K562 (cell line): Measurements from ENCODE around the gene MITF. TPM values are rescaled to one million over a fixed set of nuclear protein-coding genes. Genes with fewer than 3 reads are reported as not detected.

Experiments used
- SAFB ChIP-seq: fragments of 200-400 bp; formaldehyde crosslinking; IDR thresholded peaks from 2 replicates; pipeline ENCODE4 v1.6.1; 2017; ENCODE audit warnings: low read depth, low read length, borderline replicate concordance
- TRIM28 ChIP-seq: fragments of 450-650 bp; IDR thresholded peaks from 2 replicates; pipeline ENCODE4 v1.6.1; 2017
- ZNF740 ChIP-seq, 3 experiments: fragments of 200-800 bp in 1 of 3; sonication (Bioruptor generic) in 1 of 3; sonication (generic) in 1 of 3; formaldehyde crosslinking in 1 of 3; IDR thresholded peaks; 2 replicates each; pipeline versions ENCODE4 v1.6.1 to v1.8.0; 2016 to 2022; ENCODE audit warnings: mild to moderate bottlenecking in 2 of 3, missing compliant biosample characterization in 2 of 3, missing genetic modification characterization in 2 of 3, missing genetic modification reagents in 1 of 3
- polyA plus RNA-seq, 8 experiments: library from polyadenylated mRNA; depleted of rRNA in 4 of 8; stranded (reverse) in 5 of 8; unstranded in 3 of 8; fragments of >200 nt; fragmentation: Nextera tagmentation in 2 of 8; fragmentation: Illumina TruSeq in 1 of 8; extraction: Ambion mirVana in 2 of 8; extraction: Trizol in 1 of 8; gene quantifications; 2 replicates each; pipeline versions ENCODE4 v1.2.1 to v1.2.3, GENCODE V29; 2011 to 2014; ENCODE audit warnings: inconsistent platforms in 1 of 8, missing spikeins in 1 of 8
- total RNA-seq, 7 experiments: library from RNA; depleted of rRNA in 6 of 7; stranded (reverse); fragments of >200 nt in 6 of 7; fragmentation: Illumina TruSeq in 2 of 7; extraction: Trizol in 2 of 7; gene quantifications; 2 replicates each; pipeline versions ENCODE4 v1.2.1 to v1.2.3, GENCODE V29; 2011 to 2021; ENCODE audit warnings: low replicate concordance in 1 of 7
- TF ChIP-seq, protein P1 (sequence below), 2 experiments: fragments of 450-650 bp; IDR thresholded peaks; 2 replicates each; pipeline ENCODE4 v1.6.1; 2016; ENCODE audit warnings: mild to moderate bottlenecking in 2 of 2, borderline replicate concordance in 1 of 2, low read depth in 1 of 2, moderate library complexity in 1 of 2
- TF ChIP-seq, protein P2 (sequence below): fragments of 200-400 bp; formaldehyde crosslinking; IDR thresholded peaks from 2 replicates; pipeline ENCODE4 v1.6.1; 2017; ENCODE audit warnings: mild to moderate bottlenecking, low read depth, low read length, moderate library complexity

MITF gene
- total and polyA plus RNA-seq, 9 of the 15 experiments (the other 6 are each of a cell fraction or from before 2014, with no cell fraction given), result 5.6 to 14.9 (median 11.1) TPM

DNA sequence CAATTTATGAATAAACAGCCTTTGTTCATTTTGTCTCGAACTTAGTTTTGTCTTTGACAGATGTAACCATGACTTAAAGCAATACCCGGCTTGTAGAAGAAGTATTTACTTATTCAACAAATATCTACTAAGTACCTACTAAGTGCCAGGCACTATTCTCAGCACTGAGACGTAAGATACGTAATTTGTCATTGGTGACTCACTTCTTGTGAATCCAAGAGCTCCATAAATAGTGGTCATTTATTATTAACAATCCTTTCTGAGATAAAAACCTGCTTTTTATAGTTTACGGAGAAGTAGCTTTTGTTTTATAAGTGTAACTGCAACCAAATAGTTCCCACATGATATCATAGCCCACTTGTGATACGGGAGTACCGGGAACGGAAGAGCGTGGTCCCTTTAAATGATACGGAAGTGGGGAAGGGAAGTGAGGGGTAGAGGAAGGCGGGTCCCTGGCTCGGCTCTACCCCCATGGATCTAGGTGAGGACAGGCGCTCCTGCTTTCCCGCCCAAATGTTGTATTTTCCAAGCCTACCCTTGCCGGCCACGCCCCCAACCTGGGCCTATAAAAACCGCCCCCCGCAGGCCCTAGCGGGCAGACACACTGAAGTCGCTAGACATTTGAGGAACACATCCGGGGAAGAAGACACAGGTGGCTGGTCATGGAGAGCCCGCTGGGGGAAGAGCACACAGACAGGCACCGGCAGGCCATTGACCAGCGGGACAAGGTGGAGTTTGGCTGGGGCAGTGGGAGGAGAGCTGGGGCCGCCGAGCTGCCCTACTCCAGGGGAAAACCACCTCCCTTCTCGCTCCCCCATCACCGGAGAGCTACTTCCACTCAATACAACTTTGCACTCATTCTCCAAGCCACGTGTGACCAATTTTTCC lies 260.1 kb downstream of the MITF start, which contains the start of gene SAMMSON (continued):
- no peak for TF ChIP-seq ZNF740 (CRISPR knock-in tag; IDR thresholded peaks at IDR 0.05)
- TF ChIP-seq ZNF740 (tag; IDR thresholded peaks at IDR 0.05), result no peak
- TF ChIP-seq SAFB, result no peak
- no peak for TF ChIP-seq TRIM28
- TF ChIP-seq, protein P1, sequence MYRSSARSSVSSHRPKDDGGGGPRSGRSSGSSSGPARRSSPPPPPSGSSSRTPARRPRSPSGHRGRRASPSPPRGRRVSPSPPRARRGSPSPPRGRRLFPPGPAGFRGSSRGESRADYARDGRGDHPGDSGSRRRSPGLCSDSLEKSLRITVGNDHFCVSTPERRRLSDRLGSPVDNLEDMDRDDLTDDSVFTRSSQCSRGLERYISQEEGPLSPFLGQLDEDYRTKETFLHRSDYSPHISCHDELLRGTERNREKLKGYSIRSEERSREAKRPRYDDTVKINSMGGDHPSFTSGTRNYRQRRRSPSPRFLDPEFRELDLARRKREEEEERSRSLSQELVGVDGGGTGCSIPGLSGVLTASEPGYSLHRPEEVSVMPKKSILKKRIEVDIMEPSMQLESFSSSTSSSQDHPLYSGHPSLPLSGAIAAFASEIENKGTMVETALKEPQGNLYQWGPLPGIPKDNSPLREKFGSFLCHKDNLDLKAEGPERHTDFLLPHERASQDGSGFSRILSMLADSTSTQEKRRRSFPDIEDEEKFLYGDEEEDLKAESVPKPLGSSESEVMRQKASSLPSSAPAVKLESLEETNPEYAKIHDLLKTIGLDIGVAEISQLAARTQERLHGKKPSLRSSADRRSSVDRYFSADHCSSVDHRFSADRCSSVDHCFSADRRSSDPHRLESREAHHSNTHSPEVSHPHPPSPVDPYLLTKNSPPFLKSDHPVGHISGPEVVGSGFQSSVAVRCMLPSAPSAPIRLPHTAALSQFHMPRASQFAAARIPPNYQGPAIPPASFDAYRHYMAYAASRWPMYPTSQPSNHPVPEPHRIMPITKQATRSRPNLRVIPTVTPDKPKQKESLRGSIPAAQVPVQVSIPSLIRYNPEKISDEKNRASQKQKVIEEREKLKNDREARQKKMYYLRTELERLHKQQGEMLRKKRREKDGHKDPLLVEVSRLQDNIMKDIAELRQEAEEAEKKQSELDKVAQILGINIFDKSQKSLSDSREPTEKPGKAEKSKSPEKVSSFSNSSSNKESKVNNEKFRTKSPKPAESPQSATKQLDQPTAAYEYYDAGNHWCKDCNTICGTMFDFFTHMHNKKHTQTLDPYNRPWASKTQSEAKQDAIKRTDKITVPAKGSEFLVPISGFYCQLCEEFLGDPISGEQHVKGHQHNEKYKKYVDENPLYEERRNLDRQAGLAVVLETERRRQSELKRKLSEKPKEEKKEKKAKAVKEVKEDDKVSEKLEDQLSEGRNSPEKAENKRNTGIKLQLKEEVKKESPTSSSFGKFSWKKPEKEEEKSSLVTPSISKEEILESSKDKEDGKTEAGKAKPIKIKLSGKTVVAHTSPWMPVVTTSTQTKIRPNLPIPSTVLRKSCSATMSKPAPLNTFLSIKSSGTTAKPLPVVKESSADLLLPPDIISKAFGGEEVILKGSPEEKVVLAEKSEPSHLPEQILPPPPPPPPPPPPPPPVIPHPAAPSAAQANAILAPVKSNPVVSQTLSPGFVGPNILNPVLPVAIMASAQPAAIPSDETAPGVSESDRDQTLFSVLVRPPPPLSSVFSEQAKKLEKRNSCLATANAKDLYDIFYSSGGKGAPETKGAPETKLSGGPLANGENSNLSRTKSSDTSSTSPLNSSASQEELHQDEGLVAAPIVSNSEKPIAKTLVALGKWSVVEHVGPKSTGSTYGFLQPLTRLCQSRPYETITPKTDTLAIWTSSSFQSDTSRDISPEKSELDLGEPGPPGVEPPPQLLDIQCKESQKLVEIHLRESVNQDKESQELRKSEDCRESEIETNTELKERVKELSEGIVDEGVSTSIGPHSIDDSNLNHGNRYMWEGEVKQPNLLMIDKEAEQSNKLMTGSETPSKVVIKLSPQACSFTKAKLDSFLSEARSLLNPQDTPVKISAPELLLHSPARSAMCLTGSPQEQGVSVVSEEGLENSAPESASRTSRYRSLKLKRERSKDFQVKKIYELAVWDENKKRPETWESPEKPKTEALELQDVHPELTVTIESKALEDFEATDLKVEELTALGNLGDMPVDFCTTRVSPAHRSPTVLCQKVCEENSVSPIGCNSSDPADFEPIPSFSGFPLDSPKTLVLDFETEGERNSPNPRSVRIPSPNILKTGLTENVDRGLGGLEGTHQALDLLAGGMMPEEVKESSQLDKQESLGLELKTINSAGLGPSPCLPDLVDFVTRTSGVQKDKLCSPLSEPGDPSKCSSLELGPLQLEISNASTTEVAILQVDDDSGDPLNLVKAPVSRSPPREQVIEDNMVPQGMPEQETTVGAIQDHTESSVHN (IDR thresholded peaks at IDR 0.05; ENCODE audit: borderline replicate concordance in 1 of 2, low read depth in 1 of 2), result no peak
- TF ChIP-seq, protein P2, sequence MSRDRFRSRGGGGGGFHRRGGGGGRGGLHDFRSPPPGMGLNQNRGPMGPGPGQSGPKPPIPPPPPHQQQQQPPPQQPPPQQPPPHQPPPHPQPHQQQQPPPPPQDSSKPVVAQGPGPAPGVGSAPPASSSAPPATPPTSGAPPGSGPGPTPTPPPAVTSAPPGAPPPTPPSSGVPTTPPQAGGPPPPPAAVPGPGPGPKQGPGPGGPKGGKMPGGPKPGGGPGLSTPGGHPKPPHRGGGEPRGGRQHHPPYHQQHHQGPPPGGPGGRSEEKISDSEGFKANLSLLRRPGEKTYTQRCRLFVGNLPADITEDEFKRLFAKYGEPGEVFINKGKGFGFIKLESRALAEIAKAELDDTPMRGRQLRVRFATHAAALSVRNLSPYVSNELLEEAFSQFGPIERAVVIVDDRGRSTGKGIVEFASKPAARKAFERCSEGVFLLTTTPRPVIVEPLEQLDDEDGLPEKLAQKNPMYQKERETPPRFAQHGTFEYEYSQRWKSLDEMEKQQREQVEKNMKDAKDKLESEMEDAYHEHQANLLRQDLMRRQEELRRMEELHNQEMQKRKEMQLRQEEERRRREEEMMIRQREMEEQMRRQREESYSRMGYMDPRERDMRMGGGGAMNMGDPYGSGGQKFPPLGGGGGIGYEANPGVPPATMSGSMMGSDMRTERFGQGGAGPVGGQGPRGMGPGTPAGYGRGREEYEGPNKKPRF, result no peak
